ENCODE data around the gene ARHGAP22.
A peak's percentile ranks its signal among the peaks of the same experiment; 100 is the strongest.

Gene ARHGAP22

DNA sequence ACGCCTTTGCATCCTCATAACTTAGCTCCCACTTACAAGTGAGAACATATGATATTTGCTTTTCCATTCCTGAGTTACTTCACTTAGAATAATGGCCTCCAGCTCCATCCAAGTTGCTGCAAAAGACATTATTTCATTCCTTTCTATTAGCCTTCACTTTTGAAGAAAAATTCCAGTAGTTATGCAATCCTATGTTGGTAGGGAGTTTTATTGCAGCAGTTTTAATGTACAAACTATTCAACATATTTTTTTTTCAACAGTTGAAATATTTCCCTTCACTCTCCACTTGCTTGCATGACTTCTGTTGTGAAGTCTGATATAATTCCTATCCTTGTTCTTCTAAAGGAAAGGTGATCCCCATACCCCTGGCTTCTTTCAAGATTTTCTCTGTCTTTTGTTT, 27.3 kb upstream of the ARHGAP22 start:
- DNase-seq, result no peak

DNA sequence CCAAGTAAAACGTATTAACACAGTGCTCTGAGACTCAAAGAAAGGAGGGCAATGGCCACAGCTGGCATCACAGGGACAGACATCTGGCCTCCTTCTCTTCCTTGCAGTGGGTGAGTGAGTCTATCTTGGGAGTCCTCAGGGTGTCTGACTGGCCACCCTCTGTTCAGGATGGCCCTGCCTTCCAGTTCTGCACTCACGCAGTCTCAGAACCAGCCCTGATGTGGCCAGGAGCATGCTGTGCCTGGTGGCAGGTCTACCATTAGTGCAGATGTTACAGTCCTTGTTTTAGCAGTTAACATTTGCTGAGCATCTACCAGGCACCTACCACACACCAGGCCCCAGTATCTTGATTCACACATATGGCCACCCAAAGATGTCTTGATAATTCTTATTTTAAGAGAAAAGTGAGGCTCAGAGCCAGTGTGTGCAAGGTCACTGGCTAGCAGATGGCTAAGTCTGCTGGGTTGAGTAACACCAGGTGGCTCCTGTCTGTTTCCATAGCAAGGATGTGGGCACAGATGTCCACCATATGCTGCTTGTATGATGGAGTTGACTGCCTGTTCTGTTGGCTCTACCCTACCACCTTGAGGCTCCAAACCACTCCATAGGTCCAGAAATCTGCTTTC, 23.2 kb upstream of the ARHGAP22 start:
- DNase-seq, result no peak

DNA sequence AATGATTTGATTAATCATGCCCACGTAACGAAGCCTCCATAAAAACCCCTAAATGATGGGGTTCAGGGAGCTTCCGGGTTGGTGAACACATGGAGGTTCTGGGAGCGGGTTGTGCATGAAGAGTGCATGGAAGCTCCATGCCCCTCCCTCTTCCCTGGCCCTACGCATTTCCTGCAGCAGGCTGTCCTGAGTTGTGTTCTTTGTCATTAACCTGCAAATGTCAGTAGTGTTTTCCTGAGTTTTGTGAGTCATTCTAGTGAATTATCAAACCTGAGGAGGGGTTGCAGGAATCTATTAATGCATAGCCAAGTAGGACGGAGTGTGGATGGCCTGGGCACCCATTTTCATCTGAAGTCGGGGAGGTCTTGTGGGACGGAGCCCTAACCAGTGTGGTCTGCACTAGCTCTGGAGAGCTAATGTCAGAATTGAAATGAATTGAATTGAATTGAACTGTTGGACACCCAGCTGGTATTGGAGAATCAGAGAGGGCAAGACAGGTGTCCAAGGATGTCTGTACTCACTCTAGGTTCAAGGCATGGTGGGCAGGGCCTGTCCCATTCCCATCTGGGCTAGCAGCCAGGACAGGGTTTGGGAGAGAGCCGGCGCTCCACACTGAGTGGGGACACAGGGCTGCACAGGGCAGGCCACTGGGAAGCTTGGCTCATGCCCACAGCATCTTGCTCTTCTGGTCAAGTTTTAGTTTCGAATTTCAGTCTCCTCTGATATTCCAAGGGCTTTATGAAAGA, 22.3 kb upstream of the ARHGAP22 start:
- DNase-seq, result no peak

DNA sequence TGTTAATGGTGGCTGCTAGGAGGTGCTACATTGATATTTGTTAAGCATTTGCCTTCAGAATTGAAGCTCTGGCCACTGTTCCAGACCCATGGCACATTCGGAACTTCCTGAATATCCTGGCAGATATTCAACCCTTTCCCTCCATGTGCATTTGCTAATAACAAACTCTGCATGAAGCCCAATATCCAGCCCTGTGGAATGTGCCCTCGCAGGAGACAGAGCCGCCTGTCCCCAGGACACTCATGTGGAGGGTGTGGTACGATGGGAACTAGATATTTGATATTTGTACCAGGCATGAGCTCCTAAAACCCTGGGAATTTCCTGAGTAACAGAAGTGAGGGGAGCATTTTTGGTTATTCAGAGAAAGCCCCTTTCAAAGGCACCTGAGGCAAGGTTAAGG, 21.6 kb upstream of the ARHGAP22 start:
- no peak for DNase-seq

DNA sequence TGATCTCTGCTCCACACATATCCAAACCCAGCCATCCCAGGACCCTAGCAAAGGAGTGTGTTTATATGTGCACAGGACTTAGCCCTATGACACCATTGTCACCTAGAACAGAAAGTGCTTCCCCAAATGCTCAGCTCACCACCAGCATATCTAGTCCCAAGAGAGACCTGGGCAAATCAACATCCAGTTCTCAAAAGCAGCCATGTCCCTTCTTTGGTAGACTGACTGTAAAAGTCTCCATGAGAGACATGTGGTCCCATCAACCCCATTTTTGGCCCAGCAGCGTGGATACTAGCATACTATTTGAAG, 20.9 kb upstream of the ARHGAP22 start:
- DNase-seq, result no peak

DNA sequence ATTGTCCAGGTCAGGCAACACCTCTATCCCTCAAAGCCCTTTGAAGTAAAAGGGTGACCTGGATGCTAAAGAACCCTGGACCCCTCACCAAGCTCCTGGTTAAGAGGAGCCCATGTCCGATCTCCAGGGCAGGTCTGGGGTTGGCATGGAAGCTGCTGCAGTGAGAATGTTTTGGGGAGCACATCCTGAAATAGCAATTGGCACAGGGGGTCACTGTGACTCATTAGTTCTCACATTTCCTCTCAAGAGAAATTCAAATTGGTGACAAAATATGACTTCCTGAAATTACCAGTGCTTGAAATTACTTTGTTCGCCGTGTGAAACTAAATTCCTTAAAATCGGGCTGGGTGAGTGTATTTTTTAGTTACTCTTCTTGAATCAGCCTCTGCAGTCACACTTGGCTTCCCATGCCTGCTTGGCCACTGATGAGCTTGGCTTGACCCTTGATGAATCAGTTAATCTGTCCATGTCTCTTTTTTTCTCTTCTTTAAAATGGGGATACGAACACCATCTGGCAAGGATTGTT, 18.8 kb upstream of the ARHGAP22 start:
- peak; percentile 4 to 15 for DNase-seq

DNA sequence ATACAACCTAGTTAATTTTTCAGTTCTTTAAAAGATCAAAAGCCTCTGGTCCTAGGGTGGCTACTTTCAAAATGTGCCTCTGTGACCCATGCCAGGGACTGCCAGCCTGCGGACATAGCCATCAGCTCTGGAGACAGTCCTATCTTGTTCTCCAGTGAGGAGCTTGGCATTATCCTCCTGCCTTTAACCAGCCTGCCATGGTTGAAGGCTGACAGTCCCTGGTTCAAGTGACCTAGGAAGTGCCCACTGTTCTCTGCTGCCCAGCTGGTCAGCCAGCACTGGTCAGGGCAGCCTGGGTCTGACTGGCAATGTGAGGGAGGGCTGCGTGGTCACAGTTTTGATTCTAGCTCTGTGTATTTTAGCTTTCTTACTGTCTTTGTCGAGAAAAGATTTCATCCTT, 18.1 kb upstream of the ARHGAP22 start:
- DNase-seq, result no peak

DNA sequence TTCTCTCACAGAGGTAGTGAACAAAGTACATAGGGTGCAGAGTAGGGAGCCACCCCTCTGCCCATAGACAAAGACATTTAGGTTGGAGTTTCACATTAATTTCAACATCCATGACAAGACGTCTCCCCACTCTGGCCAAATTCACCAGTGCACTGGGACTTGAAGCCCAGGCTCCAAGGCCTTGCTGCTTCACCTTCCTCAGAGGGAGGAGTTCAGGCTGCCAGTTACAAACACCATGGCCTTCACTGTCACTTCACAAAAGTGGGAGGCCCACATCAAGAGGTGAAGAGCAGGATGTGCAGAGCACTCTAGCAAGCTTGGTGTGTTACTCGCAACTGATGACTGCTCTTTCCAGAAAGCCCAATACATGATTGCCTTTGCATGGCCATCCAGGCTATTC, 15.8 kb upstream of the ARHGAP22 start:
- DNase-seq, result no peak

DNA sequence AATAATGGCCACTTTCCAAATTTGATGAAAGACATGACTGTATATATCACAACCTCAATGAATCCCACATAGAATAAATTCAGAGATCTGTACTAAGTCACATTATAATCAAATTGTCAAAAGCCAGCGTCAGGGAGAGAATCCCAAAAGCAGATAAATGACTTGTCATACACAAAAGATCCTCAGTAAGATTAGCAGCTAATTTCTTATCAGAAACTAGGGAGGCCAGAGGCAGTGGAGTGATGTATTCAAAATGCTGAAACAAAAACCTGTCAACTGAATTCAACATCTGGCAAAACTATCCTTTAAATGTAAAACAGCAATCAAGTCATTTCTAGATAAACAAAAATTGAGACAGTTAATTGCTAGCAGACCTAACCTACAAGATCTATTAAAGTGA, 11.6 kb upstream of the ARHGAP22 start:
- no peak for DNase-seq

DNA sequence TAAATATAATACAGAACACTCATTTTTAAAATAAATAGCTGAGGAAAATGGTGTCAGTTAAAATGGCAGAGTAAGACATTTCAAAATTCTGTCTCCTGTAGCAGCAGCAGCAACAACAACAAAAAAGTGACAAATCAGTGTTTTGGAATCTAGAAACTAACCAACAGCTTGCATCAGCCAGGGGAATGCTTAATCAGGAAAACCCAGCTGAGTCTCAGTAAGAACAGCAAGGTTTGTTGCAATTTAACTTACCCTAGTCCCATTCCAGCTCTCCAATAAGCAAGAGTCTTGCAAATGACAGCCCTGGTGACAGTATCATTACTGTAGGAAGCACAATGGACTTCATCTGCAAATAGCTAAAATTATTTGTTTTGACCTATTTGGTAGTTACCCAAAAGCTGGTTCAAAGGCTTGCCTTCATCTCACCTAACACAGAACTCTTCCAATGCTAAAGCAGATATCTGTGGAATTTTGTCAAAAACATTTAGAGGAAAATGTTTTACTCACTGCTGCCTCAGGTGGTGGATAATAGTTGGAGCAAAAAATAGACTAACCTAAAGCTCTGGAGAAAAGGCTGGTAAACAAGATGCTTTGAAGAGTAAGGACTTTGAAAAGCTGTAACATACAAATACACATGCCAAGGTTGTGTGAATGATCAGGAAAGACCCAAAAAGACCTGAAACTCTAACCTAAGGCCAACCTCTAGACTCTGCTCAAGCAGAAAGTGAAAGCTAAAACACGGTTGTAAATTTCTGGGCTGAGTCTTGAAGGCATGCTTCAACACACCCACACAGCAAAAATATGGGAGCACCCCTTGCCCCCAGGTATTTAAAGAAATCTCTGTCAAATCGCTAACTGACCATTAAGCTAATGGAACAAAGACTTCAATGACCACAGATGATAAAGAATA, 9.9 kb upstream of the ARHGAP22 start:
- peak; percentile 4 to 11 for DNase-seq

DNA sequence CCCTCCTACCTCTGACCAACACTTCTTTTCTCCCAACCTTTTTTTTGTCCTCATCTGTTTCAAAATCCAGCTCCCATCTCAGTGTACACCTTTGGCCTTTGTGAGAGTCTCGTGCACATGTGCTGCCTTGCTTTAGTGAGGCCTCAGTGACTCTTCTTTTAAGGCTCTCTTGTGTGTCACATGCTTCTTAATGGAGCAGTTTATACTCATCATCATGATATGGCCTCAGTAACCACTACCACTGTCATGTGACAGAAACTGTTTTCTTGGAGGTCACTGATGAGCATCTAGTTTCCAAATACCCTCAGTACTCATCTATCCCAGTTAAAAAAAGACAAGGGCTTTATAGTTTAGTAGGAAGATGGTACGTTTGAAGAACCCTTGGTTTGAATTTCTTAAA, 8.1 kb upstream of the ARHGAP22 start:
- no peak for DNase-seq

DNA sequence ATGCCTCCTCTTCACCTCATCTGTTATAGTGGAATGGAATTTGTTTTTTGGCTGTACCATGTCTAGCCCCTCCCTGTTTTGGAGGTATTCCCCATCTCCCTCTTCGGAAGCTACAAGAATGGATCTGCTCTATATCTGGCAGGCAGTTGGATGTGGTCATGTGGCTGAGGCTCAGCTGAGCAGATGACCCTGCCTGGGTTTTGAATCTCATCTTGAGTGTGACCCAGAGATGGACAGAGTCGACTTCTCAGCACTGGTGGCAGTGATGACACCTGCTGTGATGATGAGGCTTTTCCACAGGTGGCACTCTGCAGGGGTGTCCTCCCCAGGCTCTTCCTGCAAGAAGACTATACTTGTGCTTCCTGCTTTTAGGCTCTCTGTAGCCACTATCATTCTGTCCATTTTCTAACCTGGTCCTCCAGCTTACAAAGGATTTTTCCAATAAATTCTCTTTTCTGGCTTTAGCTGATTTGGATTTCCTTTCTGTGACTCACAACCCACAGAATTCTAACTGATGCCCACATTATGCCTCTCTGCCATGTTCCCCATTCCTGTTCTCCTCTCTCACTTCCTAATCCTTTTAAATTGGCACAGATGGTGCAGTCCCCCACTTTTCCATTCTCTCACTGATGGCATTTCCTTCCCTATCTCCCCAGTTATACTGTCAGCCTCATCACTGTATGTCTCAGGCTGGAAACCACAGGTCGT, 7.5 kb upstream of the ARHGAP22 start:
- no peak for DNase-seq

DNA sequence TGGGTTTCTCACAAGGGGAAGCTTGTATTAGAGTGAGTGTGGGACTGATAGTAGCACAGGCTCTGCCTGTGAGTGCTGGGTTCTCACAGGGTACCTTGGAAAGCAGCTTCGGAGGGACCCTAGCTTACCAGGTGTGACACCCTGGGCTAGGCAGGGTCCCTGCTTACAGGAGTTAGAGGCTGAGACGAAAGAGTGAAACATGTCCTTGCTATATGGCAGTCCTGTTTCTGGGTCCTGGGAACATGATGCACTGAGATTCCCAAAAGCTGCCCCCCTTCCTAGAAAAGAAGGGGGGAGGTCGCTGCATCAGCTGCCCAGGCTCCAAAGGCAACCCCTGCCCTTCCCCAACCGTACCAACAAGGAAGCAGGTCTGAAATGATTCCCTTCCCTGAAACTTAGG, 6.3 kb upstream of the ARHGAP22 start:
- DNase-seq, result no peak

DNA sequence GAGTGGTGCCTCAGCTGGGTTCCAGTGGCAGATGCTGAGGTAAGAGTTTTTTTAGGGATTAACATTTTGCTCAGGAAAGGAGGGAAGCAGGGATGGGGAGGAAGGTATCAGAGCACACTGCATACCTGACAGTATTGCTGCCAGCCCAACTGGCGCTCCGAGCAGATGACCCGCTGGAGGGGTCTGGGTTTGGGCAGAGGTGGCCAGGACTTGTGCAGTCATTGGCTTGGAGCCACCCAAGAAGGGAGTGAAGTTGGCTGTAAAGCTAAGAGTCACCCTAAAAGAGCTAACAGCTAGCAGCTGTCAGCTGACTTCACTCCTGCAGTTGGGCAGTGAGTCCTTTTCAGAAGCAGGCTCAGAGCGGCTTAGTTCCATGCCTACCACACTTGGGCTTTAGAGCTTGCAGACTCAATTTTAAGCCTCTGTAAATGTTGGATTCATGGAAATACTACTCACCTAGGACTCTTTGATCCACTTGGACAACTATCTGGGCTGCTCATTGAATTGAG, 5.8 kb upstream of the ARHGAP22 start:
- DNase-seq, result no peak

DNA sequence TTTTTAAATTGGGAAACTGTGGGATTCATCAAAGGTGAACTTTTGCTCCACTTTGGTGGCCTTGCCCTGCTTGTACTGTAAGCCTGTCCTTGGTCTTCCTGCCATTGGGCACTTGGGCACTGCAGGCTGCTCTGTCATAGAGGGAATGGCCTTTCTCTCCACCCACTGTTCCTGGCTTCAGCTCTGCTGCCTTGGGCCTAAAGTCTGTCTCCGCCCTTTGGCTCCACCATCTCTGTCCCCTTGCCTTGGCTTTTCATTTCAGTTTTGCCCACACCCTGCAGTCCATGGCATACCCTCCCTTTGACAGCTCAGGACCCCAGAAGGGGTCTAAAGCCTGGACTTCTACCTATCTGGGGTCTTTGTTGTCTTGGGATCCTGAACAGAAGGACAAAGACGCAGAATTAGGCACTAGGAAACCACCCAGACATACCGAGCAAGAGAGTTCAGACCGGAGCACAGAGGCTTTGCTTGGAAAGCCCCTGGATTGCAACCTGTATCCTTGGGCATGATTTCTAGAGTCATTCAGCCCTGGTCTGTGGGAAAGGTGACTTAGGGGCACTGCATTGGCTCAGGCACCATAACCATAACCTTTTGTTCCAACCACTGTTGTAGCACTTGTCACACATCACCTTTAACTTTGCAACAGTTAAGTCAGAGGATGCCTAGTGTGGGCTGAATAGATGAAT, 5.2 kb upstream of the ARHGAP22 start:
- no peak for DNase-seq

DNA sequence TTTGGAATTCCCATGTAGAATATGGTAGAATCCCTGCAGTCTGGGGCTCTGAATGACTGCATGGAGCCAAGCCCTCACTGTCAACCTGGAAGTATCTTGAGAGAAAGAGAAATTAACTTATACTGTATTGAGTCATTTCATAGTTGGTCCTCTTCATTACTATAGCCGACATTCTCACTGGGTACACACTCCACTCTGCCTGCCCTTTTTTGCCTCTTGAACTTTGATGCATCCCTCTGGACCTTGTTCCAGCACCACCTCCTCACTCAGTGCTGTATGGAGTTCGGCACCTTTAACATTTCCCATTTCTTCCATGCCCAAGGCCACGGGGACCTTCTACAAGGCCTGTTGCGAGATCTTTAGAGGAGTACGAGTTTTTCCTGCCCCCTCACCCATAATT, 4.6 kb upstream of the ARHGAP22 start:
- no peak for DNase-seq

DNA sequence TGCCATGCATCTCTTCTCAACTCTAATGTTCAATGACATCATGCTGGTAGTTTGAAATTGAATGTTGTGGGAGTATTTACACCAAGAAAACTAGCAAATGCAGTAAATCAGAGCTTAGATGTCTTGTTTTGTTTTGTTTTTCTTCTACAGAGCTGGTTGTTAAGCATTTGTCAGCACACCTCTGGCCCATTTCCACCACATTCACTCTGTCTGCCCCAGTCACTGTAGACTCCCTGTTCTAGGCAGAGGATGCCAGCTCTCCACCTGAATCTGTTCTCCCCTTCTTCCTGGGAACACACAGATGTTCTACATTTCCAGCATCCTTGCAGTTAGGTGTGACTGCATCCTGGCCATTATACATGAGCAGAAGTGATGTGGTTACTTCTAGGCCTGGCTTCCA, 4.1 kb upstream of the ARHGAP22 start:
- DNase-seq, result no peak

DNA sequence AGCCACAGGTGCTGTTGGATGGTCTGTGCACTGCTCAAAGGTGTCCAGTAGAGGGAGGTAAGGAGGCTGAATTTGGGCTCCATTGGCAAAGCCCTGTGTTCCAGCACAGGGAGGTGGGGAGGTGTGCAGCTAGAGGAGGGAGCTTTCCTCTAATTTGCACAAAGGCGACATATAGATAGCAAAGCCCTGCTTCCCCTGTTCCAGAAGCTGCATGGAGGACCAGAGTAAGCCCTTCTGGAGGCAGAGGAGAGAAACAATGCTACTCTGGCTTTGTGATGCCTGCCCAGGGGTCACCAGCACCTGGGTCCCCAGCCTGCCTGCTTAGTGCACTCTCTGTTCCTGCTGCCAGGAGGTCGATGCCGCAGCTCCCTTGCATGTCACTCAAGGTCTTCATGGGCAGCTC, 3.4 kb upstream of the ARHGAP22 start:
- peak; percentile 29 to 34 for DNase-seq

DNA sequence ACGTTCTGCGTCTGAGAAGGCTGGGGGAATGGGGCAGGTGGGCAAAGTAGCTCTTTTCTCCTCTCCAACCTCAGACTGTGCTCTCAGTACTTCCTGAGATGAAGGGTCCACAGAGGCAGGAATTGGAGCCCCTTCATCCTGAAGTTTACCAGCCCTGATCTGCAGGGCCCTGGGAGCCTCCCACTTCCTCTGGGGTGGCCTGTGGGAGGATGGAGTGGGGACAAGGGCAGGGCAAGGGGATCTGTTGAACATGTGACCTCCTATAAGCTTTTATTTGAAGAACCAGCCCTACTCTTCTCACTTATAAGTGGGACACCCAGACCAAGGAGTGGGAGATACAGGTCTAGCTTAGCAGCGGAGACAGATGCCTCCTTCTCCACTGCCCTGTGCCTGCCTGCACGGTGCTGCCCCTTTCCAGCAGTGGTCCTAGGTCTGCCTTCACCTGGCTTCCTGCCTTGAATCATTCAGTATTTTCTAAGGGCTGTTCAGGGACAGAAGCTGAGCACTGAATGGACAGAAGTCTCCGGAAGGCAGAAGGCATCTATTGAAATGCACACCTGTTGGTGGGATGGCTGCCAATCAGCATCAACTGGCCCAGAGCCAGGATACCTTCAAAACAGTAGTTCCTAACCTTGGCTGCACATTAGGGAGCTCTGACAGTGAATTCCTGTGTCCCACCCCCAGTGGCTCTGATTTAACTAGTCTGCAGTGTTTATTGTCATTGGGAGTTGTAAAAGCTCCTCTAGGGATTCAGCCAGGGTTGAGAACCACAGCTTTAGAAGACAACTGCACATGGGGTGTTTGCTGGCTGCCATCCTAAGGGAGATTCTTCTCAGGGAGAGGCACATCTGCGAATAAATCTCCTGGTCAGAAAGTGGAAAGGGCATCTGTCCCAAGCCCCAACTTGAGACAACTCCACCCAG, 2.7 kb upstream of the ARHGAP22 start:
- DNase-seq, result no peak

DNA sequence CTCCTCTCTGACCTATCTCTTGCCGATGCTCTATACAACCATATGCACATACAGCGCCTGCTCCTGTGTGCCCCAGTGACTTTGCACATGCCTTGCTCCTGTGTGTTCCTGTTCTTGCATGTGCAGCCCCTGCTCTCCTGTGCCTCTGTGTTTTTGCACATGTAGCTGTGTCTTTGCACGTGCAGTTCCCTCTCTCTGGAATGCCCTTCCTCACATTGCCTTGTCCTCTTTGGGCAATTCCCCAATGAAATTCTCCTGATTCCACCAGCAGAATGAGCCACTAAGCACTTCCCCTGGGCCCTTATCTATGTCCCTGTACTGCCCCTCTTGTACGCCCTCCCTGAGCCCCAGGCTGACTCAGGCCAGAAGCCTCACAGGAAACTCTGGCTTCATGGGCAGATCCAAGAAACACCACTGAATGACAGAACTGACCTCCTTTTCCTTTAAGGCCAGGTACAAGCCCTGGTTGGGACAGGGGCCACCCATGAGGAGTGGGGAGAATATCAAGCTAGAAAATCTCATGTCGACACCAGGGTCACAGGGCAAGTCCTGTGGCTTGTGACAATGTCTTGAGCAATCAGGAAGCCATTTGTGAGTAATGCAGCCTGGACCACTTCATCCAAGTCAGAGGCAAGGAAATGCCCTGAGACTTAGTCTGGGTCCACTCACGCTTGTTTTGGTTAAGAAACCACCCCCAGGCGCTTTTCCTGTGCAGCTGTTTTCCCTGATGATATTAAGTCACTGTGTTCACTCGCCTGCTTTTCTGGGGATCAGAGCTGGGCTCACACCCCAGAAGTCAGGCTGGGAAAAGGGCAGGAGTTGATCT, 1.9 kb upstream of the ARHGAP22 start:
- DNase-seq, result peak; percentile 88 to 95

Data from AML-193 (cell line).